Duodenal mucosa (tissue), 2 donors: ENCODE data around the gene NUTM2A.
"Not testable (repeated sequence)": the region's sequence is repeated elsewhere in the genome, so short reads cannot be mapped to it uniquely, and the experiment has no call there.

Source experiments
- H3K27ac ChIP-seq: one replicate; pipeline ENCODE4 v1.7.0; 2013; ENCODE audit warnings: low read depth, low read length
- H3K27me3 ChIP-seq, 2 donors: one replicate each; pipeline ENCODE4 v1.7.0; 2013; ENCODE audit warnings: low read length in 2 of 2, control low read depth in 1 of 2; ENCODE audit not compliant: insufficient read depth in 2 of 2, control insufficient read depth in 1 of 2
- H3K36me3 ChIP-seq, 2 donors: one replicate each; pipeline ENCODE4 v1.7.0; 2013; ENCODE audit warnings: low read length in 2 of 2, control low read depth in 1 of 2; ENCODE audit not compliant: insufficient read depth in 2 of 2, control insufficient read depth in 1 of 2
- H3K4me1 ChIP-seq, 2 donors: one replicate each; pipeline ENCODE4 v1.7.0; 2013; ENCODE audit warnings: low read length in 2 of 2, control low read depth in 1 of 2; ENCODE audit not compliant: insufficient read depth in 2 of 2, control insufficient read depth in 1 of 2
- H3K4me3 ChIP-seq, 2 donors: one replicate each; pipeline ENCODE4 v1.7.0; 2013; ENCODE audit warnings: low read length in 2 of 2, low read depth in 1 of 2
- H3K9ac ChIP-seq, 2 donors: one replicate each; pipeline ENCODE4 v1.7.0; 2013; ENCODE audit warnings: low read length in 2 of 2, low read depth in 1 of 2
- H3K9me3 ChIP-seq, 2 donors: one replicate each; pipeline ENCODE4 v1.7.0; 2013; ENCODE audit warnings: low read length in 2 of 2, control low read depth in 1 of 2; ENCODE audit not compliant: control insufficient read depth in 1 of 2

Gene NUTM2A, protein sequence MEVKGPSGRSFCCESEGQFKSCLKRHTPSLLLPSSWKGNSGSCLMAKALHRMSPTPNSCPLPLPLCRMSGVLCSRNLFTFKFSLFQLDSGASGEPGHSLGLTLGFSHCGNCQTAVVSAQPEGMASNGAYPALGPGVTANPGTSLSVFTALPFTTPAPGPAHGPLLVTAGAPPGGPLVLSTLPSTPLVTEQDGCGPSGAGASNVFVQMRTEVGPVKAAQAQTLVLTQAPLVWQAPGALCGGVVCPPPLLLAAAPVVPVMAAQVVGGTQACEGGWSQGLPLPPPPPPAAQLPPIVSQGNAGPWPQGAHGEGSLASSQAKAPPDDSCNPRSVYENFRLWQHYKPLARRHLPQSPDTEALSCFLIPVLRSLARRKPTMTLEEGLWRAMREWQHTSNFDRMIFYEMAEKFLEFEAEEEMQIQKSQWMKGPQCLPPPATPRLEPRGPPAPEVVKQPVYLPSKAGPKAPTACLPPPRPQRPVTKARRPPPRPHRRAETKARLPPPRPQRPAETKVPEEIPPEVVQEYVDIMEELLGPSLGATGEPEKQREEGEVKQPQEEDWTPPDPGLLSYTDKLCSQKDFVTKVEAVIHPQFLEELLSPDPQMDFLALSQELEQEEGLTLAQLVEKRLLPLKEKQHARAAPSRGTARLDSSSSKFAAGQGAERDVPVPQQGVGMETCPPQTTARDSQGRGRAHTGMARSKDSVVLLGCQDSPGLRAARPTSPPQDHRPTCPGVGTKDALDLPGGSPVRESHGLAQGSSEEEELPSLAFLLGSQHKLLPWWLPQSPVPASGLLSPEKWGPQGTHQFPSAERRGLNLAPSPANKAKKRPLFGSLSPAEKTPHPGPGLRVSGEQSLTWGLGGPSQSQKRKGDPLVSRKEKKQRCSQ

DNA sequence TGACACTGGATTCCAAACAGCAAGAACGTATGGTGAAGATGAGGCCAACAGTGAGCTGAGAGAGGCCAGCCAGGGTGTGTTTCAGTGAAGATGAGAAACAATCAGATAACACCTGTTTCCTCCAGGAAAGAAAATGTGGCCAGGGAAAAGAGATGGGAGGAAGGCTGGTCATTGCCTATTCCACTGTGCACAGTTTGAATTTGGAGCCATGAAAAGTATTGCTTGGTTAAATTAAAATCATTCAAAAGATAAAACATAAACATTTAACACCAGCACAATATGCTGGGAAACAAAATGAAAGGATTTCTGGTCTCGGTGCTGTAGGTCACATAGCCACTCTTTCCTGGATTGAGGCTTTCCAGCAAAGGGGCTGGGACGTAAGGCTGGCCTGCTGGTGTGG is at the start of gene NUTM2A:
TSS of gene NUTM2A (plus strand) at position 301 of the 400 bp plus-strand sequence. CDS start 383 bp downstream, outside the sequence.
- not testable (repeated sequence) for H3K27ac ChIP-seq, H3K9me3 ChIP-seq, H3K36me3 ChIP-seq, H3K4me1 ChIP-seq, H3K27me3 ChIP-seq, H3K9ac ChIP-seq, H3K4me3 ChIP-seq

DNA sequence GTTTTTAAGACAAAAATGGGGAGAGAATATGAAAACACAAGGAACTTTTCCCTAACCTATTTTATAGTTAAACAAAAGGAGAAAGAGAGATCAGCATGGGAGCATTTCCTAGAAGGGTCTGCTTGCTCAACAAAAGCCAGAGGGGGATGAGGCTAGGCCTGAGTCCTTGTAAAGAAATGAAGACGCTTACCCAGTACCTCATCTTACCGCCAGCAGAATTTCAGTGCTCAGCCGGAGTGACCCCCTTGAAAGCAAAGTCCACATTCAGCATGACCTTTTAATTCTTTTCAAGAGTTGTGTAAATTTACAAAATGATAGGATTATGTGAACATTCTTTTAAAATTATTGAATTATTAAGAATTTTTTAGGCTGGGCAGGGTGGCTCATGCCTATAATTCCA is 47.7 kb upstream of the NUTM2A start:
- H3K27ac ChIP-seq, H3K4me1 ChIP-seq, H3K9ac ChIP-seq, H3K27me3 ChIP-seq, H3K4me3 ChIP-seq, H3K36me3 ChIP-seq, H3K9me3 ChIP-seq: not testable (repeated sequence)

DNA sequence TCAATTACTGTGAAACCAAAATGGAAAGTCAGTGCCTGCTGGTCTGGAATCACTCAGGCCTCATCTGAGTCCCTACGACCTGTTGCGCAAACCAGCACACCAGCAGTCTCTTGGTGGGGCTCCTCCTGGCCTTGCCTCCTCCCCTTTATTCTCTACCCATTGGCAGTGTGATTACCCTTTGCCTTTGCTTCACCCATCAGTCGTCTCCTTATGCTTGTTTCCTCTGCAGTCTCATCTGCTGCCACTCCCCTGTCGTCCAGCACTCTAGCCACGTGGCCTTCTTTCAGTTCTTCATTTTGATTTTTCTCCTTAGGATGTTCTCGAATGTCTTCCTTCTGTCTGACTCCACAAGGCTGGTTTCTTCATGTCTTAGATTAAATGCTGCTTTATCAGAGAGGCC is 40.8 kb upstream of the NUTM2A start:
- not testable (repeated sequence) for H3K36me3 ChIP-seq, H3K4me1 ChIP-seq, H3K9ac ChIP-seq, H3K27ac ChIP-seq, H3K4me3 ChIP-seq, H3K27me3 ChIP-seq, H3K9me3 ChIP-seq

DNA sequence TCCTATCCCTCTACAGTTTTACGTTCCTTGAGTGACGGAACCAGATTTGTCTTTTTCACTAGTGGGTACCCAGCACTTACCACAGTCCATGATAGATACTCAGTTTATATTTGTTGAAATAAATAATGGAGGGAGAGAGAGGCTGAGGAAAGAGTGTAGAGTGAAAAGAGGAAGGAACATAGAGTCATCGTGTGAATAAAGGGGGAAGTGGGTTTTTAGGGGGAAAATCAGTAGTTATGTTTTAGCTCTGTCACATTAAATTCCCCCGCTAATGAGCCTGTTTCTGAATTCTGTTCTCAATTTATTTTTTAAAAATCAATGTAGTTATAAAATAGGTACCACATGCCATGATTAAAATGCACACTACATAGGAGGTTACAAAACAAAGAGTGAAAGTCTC is 39.2 kb upstream of the NUTM2A start:
- not testable (repeated sequence) for H3K36me3 ChIP-seq, H3K4me1 ChIP-seq, H3K27me3 ChIP-seq, H3K9me3 ChIP-seq, H3K27ac ChIP-seq, H3K4me3 ChIP-seq, H3K9ac ChIP-seq

DNA sequence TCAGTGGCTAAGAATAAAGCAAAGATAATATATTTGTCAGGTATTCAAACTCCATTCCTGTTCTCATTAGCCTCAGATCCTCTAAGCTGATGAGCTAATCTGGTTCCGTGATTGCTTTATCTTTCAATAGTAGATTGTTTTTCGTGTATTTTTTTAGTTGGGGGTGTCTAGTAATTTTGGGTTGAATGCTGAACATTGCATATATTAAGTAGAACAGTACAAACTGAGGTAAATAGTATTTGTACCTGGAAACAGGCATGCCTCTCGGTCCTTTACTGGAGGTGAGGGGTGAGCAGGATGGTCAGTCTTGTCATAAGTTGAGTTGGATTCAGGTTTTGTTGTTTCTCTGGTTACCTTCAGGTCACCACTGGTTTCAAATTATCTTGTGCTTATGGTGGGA is 37.7 kb upstream of the NUTM2A start:
- H3K4me3 ChIP-seq, H3K27me3 ChIP-seq, H3K27ac ChIP-seq, H3K36me3 ChIP-seq, H3K9ac ChIP-seq, H3K9me3 ChIP-seq, H3K4me1 ChIP-seq: not testable (repeated sequence)

DNA sequence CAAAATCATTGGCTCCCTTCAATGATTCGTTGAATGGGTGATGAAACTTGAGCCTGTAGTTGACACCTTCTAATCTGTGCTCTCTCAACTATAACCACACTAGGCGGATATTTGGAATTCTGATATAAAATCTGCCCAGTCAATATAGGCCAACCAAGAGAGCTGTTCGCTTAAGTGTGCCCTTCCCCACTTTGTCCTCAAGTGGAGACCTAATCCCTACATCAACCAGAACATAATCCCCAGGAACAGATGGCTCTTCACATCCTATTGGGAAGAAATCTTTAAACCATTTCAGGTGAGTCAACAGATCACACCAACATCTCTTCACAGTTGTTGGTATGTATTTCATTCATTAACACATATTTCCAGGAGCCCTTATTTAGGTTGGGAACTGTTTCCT is 33.4 kb upstream of the NUTM2A start:
- H3K4me1 ChIP-seq, H3K36me3 ChIP-seq, H3K9me3 ChIP-seq, H3K27ac ChIP-seq, H3K27me3 ChIP-seq, H3K4me3 ChIP-seq, H3K9ac ChIP-seq: not testable (repeated sequence)

DNA sequence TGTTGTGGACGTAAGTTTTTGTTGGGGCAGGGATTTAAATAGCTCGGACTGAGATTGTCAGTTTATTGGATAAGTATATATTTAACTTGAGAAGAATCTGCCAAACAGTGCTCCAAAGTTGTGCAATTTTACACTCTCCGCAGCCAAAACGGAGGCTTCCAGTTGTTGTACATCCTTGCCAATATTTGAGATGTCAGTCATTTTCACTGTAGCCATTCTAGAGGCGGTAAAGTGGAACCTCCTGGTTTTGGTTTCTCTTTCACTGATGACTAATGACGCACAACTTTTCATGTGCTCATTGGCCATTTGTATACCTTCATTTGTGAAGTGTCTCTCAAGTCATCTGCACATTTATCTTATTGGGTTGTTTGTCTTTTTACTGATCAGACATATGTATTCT is 24.3 kb upstream of the NUTM2A start:
- not testable (repeated sequence) for H3K9me3 ChIP-seq, H3K4me1 ChIP-seq, H3K27ac ChIP-seq, H3K36me3 ChIP-seq, H3K27me3 ChIP-seq, H3K9ac ChIP-seq
- H3K4me3 ChIP-seq = peak overlapping the region in 1 of 2 donors; percentile 59

DNA sequence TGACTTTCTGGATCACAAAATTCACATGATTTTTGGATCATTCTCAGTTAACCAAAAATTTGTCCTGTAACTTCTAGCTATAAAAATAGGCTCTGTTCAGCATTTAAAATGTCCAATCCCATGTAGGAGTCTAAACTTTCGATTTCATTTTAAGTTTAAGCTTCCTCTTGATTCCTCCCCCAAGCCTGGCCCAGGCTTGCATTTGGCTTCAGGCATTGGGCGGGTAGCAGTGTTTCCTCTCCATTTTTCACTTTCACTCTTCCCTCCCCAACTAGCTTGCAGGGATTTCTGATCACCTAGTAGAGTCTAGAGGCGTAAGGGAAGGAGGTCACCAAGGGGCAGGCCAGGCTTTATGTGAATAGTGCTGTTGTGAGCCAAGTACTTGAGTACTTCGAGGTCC is 20.4 kb upstream of the NUTM2A start:
- H3K4me1 ChIP-seq, H3K27ac ChIP-seq, H3K9me3 ChIP-seq, H3K4me3 ChIP-seq, H3K27me3 ChIP-seq, H3K9ac ChIP-seq, H3K36me3 ChIP-seq: not testable (repeated sequence)

DNA sequence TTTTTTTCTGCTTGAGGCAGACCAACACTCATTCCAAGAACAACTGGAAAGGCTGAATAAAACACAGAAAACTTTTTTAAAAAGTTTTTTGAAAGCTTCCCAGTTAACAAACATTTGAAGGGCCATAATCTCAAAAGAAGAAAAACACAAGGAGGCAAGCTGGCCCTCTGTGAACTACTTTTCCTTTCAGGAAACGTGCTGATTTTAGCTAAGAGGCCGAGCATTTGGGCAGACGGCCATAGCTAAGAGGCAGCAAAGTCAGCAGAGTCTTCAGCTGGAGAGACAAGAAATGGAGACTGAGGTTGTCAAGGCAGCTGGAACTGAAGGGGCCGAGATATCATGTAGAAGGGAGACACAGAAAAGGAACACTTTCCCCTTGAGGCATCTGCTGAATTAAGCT is 18.3 kb upstream of the NUTM2A start:
- not testable (repeated sequence) for H3K36me3 ChIP-seq, H3K4me3 ChIP-seq, H3K9ac ChIP-seq, H3K27ac ChIP-seq, H3K27me3 ChIP-seq, H3K9me3 ChIP-seq, H3K4me1 ChIP-seq

DNA sequence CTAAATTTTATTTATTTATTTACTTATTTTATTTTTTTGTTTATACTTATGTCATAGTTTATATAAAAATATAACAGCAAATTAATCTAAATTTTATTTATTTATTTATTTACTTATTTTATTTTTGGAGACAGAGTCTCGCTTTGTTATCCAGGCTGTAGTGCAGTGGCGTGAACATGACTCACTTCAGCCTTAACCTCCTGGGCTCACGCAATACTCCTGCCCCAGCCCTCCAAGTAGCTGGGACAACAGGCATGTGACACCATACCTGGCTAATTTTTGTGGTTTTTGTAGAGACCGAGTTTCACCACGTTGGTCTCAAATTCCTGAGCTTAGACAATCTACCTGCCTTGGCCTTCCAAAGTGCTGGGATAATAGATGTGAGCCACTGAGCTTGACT is 14.9 kb upstream of the NUTM2A start:
- H3K27ac ChIP-seq, H3K9me3 ChIP-seq, H3K4me3 ChIP-seq, H3K27me3 ChIP-seq, H3K4me1 ChIP-seq, H3K9ac ChIP-seq, H3K36me3 ChIP-seq: not testable (repeated sequence)
